Sigmoid colon (tissue), 4 donors: ENCODE results near the gene UBE2Q2.

Source experiments
- EP300 ChIP-seq, 4 donors: sonication (generic); formaldehyde crosslinking; IDR thresholded peaks; one replicate each; pipeline ENCODE4 v1.6.1; 2017; ENCODE audit warnings: antibody characterized with exemption in 4 of 4
- POLR2A ChIP-seq, 2 donors: fragments of 450-650 bp; IDR thresholded peaks; one replicate each; pipeline ENCODE4 v1.6.1; 2016; ENCODE audit warnings: antibody characterized with exemption in 2 of 2, mild to moderate bottlenecking in 2 of 2, moderate library complexity in 2 of 2
- POLR2AphosphoS5 ChIP-seq, 4 donors: sonication (generic); formaldehyde crosslinking; IDR thresholded peaks; one replicate each; pipeline ENCODE4 v1.6.1; 2017; ENCODE audit warnings: antibody characterized with exemption in 4 of 4
- TF ChIP-seq, protein P1 (sequence below), 4 experiments: fragments of 450-650 bp in 3 of 4; fragments of 200-600 bp in 1 of 4; IDR thresholded peaks; one replicate each; pipeline ENCODE4 v1.5.1; 2016 to 2019; ENCODE audit warnings: antibody characterized with exemption in 4 of 4, mild to moderate bottlenecking in 3 of 4, moderate library complexity in 2 of 4

DNA sequence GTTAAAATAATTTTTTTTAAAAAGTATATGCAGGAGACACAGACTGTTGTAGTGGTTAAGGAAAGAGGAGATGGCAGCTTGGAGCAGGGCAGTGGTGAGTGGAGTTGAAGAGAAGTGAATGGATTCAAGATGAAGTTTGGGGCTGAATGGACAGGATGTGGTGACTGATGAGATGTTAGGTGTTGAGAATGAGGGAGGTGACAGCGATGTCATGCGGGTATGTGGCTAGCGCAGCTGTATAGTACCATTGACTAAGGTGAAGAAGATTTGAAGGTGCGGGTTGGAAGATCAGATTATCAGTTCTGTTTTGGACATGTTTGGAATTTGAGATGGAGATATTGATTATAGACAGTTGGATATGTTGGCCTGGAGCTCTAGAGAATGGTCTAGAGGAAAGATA lies 80.5 kb downstream of the UBE2Q2 start:
- TF ChIP-seq, protein P1, sequence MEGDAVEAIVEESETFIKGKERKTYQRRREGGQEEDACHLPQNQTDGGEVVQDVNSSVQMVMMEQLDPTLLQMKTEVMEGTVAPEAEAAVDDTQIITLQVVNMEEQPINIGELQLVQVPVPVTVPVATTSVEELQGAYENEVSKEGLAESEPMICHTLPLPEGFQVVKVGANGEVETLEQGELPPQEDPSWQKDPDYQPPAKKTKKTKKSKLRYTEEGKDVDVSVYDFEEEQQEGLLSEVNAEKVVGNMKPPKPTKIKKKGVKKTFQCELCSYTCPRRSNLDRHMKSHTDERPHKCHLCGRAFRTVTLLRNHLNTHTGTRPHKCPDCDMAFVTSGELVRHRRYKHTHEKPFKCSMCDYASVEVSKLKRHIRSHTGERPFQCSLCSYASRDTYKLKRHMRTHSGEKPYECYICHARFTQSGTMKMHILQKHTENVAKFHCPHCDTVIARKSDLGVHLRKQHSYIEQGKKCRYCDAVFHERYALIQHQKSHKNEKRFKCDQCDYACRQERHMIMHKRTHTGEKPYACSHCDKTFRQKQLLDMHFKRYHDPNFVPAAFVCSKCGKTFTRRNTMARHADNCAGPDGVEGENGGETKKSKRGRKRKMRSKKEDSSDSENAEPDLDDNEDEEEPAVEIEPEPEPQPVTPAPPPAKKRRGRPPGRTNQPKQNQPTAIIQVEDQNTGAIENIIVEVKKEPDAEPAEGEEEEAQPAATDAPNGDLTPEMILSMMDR (IDR thresholded peaks at IDR 0.05) = no peak
- TF ChIP-seq POLR2AphosphoS5 (IDR thresholded peaks at IDR 0.05) (no peak), EP300 (IDR thresholded peaks at IDR 0.05) (no peak), POLR2A (IDR thresholded peaks at IDR 0.05) (no peak)
